MCF 10A (cell line): ENCODE data around the gene NUCKS1. TPM values are rescaled to one million over a fixed set of nuclear protein-coding genes. Genes with fewer than 3 reads are reported as not detected.
"Not testable (repeated sequence)": the region's sequence is repeated elsewhere in the genome, so short reads cannot be mapped to it uniquely, and the experiment has no call there.

Experiments used
- BruUV-seq: library from RNA; stranded (reverse); fragments of 400-500 nt; replicated peaks from 2 replicates; lab custom pipeline; 2021; lab: Mats Ljungman, UMichigan
- CTCF ChIA-PET: fragments of 300-600 bp; sonication (Branson Sonifier 250); formaldehyde crosslinking; extraction: SDS; loops from one replicate; lab custom pipeline; 2021; ENCODE audit warnings: antibody characterized with exemption, inconsistent platforms; lab: Yijun Ruan, JAX
- POLR2A ChIA-PET: fragments of 300-600, 350-650 bp; sonication (Branson Sonifier 250); formaldehyde crosslinking; extraction: SDS; loops from one replicate; lab custom pipeline; 2020; ENCODE audit warnings: antibody characterized with exemption, inconsistent platforms; lab: Yijun Ruan, JAX
- DNase-seq: peaks from one replicate; pipeline ENCODE4 v3.0.0-alpha.2; 2018; ENCODE audit not compliant: unreplicated experiment
- H3K27ac Mint-ChIP-seq: one replicate; pipeline ENCODE4 v1.8.0; 2022; ENCODE audit warnings: mild to moderate bottlenecking, low read depth, mixed read lengths; ENCODE audit not compliant: unreplicated experiment
- H3K27me3 Mint-ChIP-seq: one replicate; pipeline ENCODE4 v1.8.0; 2022; ENCODE audit warnings: mixed read lengths; ENCODE audit not compliant: insufficient read depth, unreplicated experiment
- H3K36me3 Mint-ChIP-seq: one replicate; pipeline ENCODE4 v1.8.0; 2022; ENCODE audit warnings: mild to moderate bottlenecking, moderate library complexity, mixed read lengths; ENCODE audit not compliant: insufficient read depth, unreplicated experiment
- H3K4me1 Mint-ChIP-seq: one replicate; pipeline ENCODE4 v1.8.0; 2022; ENCODE audit warnings: mixed read lengths; ENCODE audit not compliant: insufficient read depth, unreplicated experiment
- H3K4me3 Mint-ChIP-seq: one replicate; pipeline ENCODE4 v1.8.0; 2022; ENCODE audit warnings: mild to moderate bottlenecking, moderate library complexity, mixed read lengths; ENCODE audit not compliant: unreplicated experiment
- H3K9me3 Mint-ChIP-seq: one replicate; pipeline ENCODE4 v1.8.0; 2022; ENCODE audit warnings: mixed read lengths; ENCODE audit not compliant: unreplicated experiment
- intact Hi-C: fragments of 100-400 bp; cut with micrococcal nuclease; formaldehyde crosslinking; loops from 2 replicates; pipeline ENCODE4 v1.14.1; 2022
- total RNA-seq: library from RNA; stranded (reverse); gene quantifications from 2 replicates; pipeline ENCODE4 v1.2.3, GENCODE V29; 2022
- TF ChIP-seq, protein P1 (sequence below): fragments of 200-600 bp; IDR thresholded peaks from one replicate; pipeline ENCODE4 v1.8.0; 2022; ENCODE audit warnings: antibody characterized with exemption, mild to moderate bottlenecking; ENCODE audit not compliant: unreplicated experiment

Gene NUCKS1
- total RNA-seq, 1 experiment from 2014 or later: 615 TPM

DNA sequence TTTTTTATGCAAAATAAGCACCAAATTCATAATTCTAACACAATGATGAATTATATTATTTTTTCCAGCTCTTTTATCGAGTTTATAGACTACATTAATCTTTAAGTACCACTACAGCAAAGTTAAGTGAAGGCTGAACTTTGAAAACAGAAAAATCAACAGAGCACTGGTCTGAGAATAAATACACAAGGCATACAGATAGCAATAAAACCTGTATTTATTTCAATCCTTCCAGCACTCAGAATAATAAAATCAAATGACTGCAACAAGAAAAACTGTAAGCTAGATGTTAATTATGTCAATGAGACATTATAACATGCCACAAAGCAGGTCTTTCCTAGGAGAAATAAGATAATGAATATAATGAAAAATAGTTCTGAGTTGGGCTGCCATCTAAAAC lies 24.5 kb downstream of the NUCKS1 start:
- peaks cover 98% of the 10 kb centered on the region for H3K36me3 Mint-ChIP-seq
- H3K4me3 Mint-ChIP-seq: no peak overlapping the region
- no peaks in the 10 kb centered on the region for H3K27me3 Mint-ChIP-seq
- ChIA-PET CTCF (interaction anchor here (0.5 to 8.7 kb wide), 5 partner anchors 11 to 137 kb away, joined by 3 to 141 read pairs (median 5); no protein-coding TSS in a partner anchor), POLR2A (interaction anchor here (0.7 to 15.8 kb wide), 8 partner anchors 9 to 134 kb away, joined by 3 to 220 read pairs (median 8); partner anchors contain the start of gene RAB29)
- H3K9me3 Mint-ChIP-seq: no peaks in the 10 kb centered on the region
- TF ChIP-seq, protein P1, sequence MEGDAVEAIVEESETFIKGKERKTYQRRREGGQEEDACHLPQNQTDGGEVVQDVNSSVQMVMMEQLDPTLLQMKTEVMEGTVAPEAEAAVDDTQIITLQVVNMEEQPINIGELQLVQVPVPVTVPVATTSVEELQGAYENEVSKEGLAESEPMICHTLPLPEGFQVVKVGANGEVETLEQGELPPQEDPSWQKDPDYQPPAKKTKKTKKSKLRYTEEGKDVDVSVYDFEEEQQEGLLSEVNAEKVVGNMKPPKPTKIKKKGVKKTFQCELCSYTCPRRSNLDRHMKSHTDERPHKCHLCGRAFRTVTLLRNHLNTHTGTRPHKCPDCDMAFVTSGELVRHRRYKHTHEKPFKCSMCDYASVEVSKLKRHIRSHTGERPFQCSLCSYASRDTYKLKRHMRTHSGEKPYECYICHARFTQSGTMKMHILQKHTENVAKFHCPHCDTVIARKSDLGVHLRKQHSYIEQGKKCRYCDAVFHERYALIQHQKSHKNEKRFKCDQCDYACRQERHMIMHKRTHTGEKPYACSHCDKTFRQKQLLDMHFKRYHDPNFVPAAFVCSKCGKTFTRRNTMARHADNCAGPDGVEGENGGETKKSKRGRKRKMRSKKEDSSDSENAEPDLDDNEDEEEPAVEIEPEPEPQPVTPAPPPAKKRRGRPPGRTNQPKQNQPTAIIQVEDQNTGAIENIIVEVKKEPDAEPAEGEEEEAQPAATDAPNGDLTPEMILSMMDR: no peak
- no peak for DNase-seq
- H3K4me1 Mint-ChIP-seq: peaks cover 4% of the 10 kb centered on the region
- peak overlapping the region; percentile 23 for H3K27ac Mint-ChIP-seq
- TSS peak; percentile 1 for BruUV-seq
- intact Hi-C loops: no loop called here

DNA sequence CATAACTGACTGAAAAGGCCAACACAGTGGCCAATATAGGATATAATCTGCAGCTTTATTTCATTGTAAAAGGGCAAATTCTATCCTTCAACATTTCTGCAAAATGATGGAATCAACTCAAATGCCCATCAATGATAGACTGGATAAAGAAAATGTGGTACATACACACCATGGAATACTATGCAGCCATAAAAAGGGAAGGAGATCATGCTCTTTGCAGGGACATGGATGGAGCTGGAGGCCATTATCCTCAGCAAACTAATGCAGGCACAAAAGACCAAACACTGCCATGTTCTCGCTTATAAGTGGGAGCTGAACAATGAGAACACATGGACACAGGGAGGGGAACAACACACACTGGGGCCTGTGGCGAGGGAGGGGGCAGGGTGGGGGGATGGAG lies 29.2 kb downstream of the NUCKS1 start:
- ChIA-PET CTCF (interaction anchor here (0.6 to 8.7 kb wide), 5 partner anchors 10 to 146 kb away, joined by 3 to 141 read pairs (median 11); no protein-coding TSS in a partner anchor), POLR2A (interaction anchor here (0.6 to 15.8 kb wide), 6 partner anchors 9 to 49 kb away, joined by 3 to 220 read pairs (median 10); no protein-coding TSS in a partner anchor)
- BruUV-seq, intact Hi-C loops, DNase-seq, H3K4me3 Mint-ChIP-seq, H3K9me3 Mint-ChIP-seq, H3K4me1 Mint-ChIP-seq, H3K27ac Mint-ChIP-seq, H3K27me3 Mint-ChIP-seq: not testable (repeated sequence)
- peaks cover 100% of the 10 kb centered on the region for H3K36me3 Mint-ChIP-seq

DNA sequence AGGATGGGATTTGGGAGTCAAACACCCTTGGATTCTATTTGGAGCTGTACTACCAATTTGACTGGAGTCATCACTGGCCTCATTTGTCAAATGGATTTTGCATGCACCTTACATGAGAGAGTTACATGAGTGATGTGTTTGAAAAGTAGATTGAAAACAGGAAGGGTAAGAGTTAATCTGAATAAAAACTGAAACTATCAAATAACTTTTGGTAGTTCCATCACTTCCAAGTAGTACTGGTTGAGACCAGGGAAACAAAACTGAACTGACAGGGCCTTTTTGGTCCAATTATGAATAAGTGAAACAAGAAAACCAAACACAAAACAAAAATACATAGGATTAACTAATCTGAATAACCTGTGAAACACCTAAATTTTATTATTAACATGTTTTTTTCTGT lies 30.2 kb downstream of the NUCKS1 start:
- POLR2A ChIA-PET: interaction anchor here (14.4 to 15.8 kb wide), 2 partner anchors 9 to 22 kb away, joined by 148 to 220 read pairs; no protein-coding TSS in a partner anchor
- Mint-ChIP-seq H3K36me3 (peaks cover 100% of the 10 kb centered on the region), H3K9me3 (no peaks in the 10 kb centered on the region), H3K4me1 (peaks cover 10% of the 10 kb centered on the region), H3K4me3 (no peak overlapping the region), H3K27me3 (no peaks in the 10 kb centered on the region), H3K27ac (no peak overlapping the region)
- DNase-seq: no peak
- CTCF ChIA-PET: interaction anchor here (7.2 to 8.7 kb wide), 2 partner anchors 10 to 61 kb away, joined by 58 to 141 read pairs; no protein-coding TSS in a partner anchor
- intact Hi-C loops: no loop called here
- TF ChIP-seq, protein P1: no peak
- no TSS peak for BruUV-seq

DNA sequence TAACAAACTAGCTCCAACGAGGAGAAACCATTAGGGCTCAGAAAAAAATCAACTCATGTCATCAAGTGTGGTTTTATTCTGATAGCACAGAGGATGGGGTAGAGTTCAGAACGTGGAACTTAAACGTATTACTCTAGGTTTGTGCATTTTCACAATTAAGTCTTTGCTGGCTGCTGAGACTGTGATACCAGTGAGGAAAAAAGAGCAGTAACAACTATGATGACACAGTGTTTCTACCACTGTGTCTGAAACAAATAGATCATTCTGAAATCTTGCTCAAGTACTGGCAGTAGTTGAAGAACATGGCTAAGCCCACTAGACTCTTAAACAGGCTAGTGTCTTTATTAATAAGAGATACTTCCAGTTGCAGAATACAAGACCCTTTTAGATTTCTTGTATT lies 31.0 kb downstream of the NUCKS1 start:
- no peak for DNase-seq
- CTCF ChIA-PET: interaction anchor here (0.6 to 0.8 kb wide), 2 partner anchors 16 to 29 kb away, joined by 3 read pairs; no protein-coding TSS in a partner anchor
- peaks cover 18% of the 10 kb centered on the region for H3K4me1 Mint-ChIP-seq
- POLR2A ChIA-PET: interaction anchor here (15.8 kb wide), 1 partner anchor 22 kb away, joined by 220 read pairs; no protein-coding TSS in a partner anchor
- intact Hi-C loops: no loop called here
- H3K36me3 Mint-ChIP-seq: peaks cover 100% of the 10 kb centered on the region
- no peak overlapping the region for H3K4me3 Mint-ChIP-seq
- TF ChIP-seq, protein P1: no peak
- no peak overlapping the region for H3K27ac Mint-ChIP-seq
- no peaks in the 10 kb centered on the region for H3K9me3 Mint-ChIP-seq
- no peaks in the 10 kb centered on the region for H3K27me3 Mint-ChIP-seq
- BruUV-seq: no TSS peak
